NB4 (cell line): ENCODE results near the gene GLT1D1.

Experiments used
- DNase-seq: peaks from one replicate; pipeline ENCODE4 v3.0.0; 2010; ENCODE audit warnings: low read depth
- H3K4me3 ChIP-seq: one replicate; pipeline ENCODE4 v1.5.1; 2011; ENCODE audit warnings: mild to moderate bottlenecking, low read depth, low read length, moderate library complexity
- MYC ChIP-seq: IDR thresholded peaks from 2 replicates; pipeline ENCODE4 v1.6.1; 2011; ENCODE audit warnings: low read depth, low read length
- POLR2A ChIP-seq: IDR thresholded peaks from 2 replicates; pipeline ENCODE4 v1.6.1; 2011; ENCODE audit warnings: mild to moderate bottlenecking; ENCODE audit not compliant: insufficient read length; ENCODE audit errors: extremely low read depth
- TF ChIP-seq, protein P1 (sequence below): IDR thresholded peaks from 2 replicates; pipeline ENCODE4 v1.6.1; 2011; ENCODE audit warnings: low read depth, low read length
- TF ChIP-seq, protein P2 (sequence below): IDR thresholded peaks from one replicate; pipeline ENCODE4 v1.5.1; 2012; ENCODE audit warnings: low read depth, low read length

Gene GLT1D1

DNA sequence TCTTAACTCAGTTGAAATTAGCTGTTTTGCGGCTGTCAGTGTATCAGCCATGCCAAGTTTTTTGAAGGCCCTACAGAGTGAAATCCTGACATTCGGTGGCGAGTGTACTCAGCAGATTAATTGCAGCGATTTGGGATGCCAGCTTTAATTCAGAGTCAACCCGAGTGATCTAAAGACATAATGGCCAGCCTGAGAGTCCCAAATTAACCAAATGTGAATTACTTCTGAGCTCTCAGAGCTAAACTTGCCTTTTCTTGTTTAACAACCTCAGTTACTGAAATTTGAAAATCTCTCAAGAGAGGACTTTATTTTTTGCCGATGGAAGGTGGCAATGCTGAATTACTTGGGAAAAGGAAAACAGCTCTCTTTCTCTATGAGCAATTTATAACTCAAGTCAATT, 148.5 kb downstream of the GLT1D1 start:
- H3K4me3 ChIP-seq, result no peak overlapping the region
- no peak for DNase-seq
- TF ChIP-seq POLR2A (no peak), MYC (no peak)
- TF ChIP-seq, protein P1, sequence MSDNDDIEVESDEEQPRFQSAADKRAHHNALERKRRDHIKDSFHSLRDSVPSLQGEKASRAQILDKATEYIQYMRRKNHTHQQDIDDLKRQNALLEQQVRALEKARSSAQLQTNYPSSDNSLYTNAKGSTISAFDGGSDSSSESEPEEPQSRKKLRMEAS, result no peak
- TF ChIP-seq, protein P2, sequence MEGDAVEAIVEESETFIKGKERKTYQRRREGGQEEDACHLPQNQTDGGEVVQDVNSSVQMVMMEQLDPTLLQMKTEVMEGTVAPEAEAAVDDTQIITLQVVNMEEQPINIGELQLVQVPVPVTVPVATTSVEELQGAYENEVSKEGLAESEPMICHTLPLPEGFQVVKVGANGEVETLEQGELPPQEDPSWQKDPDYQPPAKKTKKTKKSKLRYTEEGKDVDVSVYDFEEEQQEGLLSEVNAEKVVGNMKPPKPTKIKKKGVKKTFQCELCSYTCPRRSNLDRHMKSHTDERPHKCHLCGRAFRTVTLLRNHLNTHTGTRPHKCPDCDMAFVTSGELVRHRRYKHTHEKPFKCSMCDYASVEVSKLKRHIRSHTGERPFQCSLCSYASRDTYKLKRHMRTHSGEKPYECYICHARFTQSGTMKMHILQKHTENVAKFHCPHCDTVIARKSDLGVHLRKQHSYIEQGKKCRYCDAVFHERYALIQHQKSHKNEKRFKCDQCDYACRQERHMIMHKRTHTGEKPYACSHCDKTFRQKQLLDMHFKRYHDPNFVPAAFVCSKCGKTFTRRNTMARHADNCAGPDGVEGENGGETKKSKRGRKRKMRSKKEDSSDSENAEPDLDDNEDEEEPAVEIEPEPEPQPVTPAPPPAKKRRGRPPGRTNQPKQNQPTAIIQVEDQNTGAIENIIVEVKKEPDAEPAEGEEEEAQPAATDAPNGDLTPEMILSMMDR, result no peak

DNA sequence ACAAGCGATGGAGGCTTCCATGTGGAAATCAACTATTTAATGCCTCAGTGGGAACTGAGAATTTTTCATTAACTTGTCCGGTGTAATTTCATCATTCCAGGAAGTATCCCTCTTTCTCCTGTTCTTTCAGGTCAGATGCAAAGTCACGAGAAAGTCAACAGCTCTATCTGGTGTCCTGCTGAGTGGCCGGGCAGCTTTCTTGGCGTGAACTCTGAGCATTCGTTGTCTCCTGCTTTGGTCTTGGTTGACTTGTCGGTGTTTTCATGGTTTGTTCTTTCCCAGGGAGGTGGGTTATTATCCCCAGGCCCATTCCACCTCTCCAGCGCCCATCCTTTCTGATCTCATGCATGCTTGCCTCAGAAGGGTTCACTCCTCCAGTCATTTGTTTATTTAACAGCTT, 149.1 kb downstream of the GLT1D1 start:
- H3K4me3 ChIP-seq, result no peak overlapping the region
- DNase-seq, result no peak
- TF ChIP-seq, protein P1, result no peak
- TF ChIP-seq MYC (no peak), POLR2A (no peak)
- TF ChIP-seq, protein P2, result no peak

DNA sequence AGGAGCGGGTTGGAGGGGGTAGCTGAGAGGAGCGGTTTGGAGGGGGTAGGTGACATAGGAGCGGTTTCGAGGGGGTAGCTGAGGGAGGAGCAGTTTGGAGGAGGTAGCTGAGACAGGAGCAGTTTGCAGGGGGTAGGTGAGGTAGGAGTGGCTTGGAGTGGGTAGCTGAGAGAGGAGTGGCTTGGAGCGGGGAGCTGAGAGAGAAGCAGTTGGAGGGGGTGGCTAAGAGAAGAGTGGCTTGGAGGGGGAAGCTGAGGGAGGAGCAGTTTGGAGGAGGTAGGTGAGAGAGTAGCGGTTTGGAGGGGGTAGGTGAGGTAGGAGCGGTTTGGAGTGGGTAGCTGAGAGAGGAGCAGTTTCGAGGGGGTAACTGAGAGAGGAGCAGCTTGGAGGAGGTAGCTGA, 152.1 kb downstream of the GLT1D1 start:
- no peak for DNase-seq
- no peak overlapping the region for H3K4me3 ChIP-seq
- TF ChIP-seq POLR2A, result no peak
- TF ChIP-seq, protein P2, result no peak
- TF ChIP-seq, protein P1, result no peak
- no peak for TF ChIP-seq MYC

DNA sequence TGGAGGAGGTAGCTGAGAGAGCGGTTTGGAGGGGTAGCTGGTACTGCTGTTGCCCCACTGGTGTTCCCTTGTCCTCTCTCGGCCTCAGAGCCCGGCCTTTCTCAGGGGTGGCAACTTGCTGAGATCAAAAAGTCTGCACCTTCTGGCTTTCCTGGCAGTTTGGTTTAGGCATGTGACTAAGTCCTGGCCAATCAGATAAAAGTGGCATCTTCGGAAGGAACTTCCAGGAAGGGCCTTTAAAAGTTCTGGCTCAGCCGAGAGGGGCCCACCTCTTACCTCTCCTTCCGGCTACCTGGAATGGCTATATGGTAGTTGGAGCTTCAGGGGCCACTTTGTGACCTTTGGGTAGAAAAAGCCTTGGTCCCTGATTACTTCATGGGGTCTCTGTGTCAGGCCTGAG, 152.6 kb downstream of the GLT1D1 start:
- no peak for TF ChIP-seq MYC
- TF ChIP-seq, protein P2, result no peak
- TF ChIP-seq POLR2A, result no peak
- TF ChIP-seq, protein P1, result no peak
- DNase-seq, result no peak
- no peak overlapping the region for H3K4me3 ChIP-seq

DNA sequence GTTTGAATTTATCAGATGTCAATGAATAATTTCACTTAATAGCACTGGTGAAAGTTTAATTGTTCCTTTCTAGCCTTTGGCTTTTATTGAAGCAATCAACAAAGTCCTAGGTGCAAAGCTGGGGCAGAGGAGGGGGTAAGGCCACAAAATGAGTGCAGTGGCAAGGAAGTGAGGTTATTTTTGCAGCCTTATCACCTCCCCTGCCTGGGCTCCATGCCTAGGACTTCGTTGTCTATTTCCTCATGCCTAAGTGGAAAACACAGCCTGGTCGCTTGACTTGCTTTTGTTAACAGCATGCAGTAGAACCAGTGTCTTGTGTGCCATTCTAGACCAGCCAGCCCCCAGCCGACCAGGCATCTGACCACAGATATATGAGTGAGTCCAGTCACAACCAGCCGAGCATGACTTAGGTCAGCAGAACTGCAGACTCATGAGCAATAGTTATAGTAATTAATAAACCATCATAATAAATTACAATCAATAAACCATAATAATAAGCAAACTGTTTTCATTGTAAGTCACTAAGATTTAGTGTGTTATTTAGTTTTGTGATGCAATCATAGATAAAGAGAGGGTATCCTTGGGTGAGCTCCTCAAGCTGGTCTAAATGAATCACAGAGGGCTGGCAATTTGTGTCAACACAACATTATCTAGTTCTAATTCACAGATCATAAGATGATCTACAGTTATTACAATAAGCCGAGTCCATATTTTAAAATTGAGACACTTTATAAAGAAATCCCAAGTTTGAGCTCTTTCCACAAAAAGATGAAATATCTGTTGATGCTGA, 156.8 kb downstream of the GLT1D1 start:
- TF ChIP-seq POLR2A (no peak), MYC (no peak)
- TF ChIP-seq, protein P1, result no peak
- TF ChIP-seq, protein P2, result no peak
- H3K4me3 ChIP-seq, result no peak overlapping the region
- no peak for DNase-seq
